IMR-90 (cell line): ENCODE measurements around the gene HES4.

Source experiments
- BHLHE40 ChIP-seq: fragments of 150-350 bp; IDR thresholded peaks from 2 replicates; pipeline ENCODE4 v1.6.1; 2016; ENCODE audit warnings: mild to moderate bottlenecking, low read depth, low read length
- CTCF ChIP-seq: conservative IDR thresholded peaks from 2 replicates; pipeline ENCODE4 v1.5.1; 2012; ENCODE audit warnings: mild to moderate bottlenecking, low read depth, low read length, improper control_type of control experiment
- POLR2A ChIP-seq: IDR thresholded peaks from 2 replicates; pipeline ENCODE4 v1.6.1; 2012; ENCODE audit warnings: mild to moderate bottlenecking, low read depth, low read length

DNA sequence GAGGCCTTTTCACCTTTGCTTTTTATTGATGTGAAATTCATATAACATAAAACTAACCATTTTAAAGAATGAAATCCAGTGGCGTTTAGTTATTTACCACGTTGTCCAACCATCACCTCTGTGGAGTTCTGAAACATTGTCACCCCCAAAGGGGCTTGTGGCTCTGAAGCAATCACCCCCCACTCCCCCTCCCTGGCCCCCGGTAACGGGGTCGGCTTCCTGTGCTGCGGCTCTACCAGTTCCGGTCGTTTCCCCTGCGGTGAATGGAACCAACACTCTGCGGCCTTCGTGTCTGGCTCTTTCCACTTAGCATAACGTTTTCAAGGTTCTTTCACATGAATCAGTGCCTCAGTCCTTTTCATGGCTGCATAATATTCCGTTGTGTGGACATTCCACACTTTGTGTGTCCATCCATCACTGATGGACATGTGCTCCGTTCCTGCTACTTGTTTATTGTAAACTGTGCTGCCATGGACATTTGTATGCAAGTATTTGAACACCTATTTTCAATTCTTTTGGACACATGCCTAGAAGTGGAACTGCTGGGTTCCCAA is 11.6 kb upstream of the HES4 start:
- TF ChIP-seq CTCF (no peak), BHLHE40 (no peak), POLR2A (no peak)
